GM18519 (cell line): ENCODE data around the gene PRELID1.
A peak's percentile ranks its signal among the peaks of the same experiment; 100 is the strongest.
"Not testable (repeated sequence)": the region's sequence is repeated elsewhere in the genome, so short reads cannot be mapped to it uniquely, and the experiment has no call there.

Source experiments
- ATAC-seq: cut with Tn5 transposase; IDR thresholded peaks from one replicate; pipeline ENCODE4 v1.9.1; 2021; ENCODE audit warnings: mild to moderate bottlenecking, moderate library complexity; ENCODE audit not compliant: unreplicated experiment, low FRiP score

Gene PRELID1

GRCh38 chr5:177303121-177303924 is at the start of gene PRELID1, which contains the start of gene RAB24:
Gene PRELID1 (plus strand): TSS chr5:177303799. CDS start chr5:177303986, 187 bp downstream.
Gene RAB24 (minus strand): TSS chr5:177303719. CDS start chr5:177303288, 431 bp downstream.
- peak; percentile 50 for ATAC-seq

- ATAC-seq, result no peak
These were observed 47.3 kb upstream of the PRELID1 start for GRCh38 chr5:177256296-177256695.

GRCh38 chr5:177258711-177259110 is 44.9 kb upstream of the PRELID1 start:
- ATAC-seq, result not testable (repeated sequence)

GRCh38 chr5:177260961-177261360 is 42.6 kb upstream of the PRELID1 start:
- ATAC-seq, result no peak

- ATAC-seq, result no peak
These were observed 42.1 kb upstream of the PRELID1 start for GRCh38 chr5:177261510-177261909.

- ATAC-seq, result no peak
These were observed 39.4 kb upstream of the PRELID1 start for GRCh38 chr5:177264178-177264577.

GRCh38 chr5:177265395-177265794 is 38.2 kb upstream of the PRELID1 start:
- ATAC-seq, result no peak

GRCh38 chr5:177269232-177269895 is 34.2 kb upstream of the PRELID1 start:
- ATAC-seq, result no peak

- no peak for ATAC-seq
These were observed 33.6 kb upstream of the PRELID1 start for GRCh38 chr5:177269976-177270375.

GRCh38 chr5:177270653-177271052 is 32.9 kb upstream of the PRELID1 start:
- no peak for ATAC-seq

- no peak for ATAC-seq
These were observed 32.5 kb upstream of the PRELID1 start for GRCh38 chr5:177271113-177271512.

GRCh38 chr5:177275883-177276282 is 27.7 kb upstream of the PRELID1 start:
- no peak for ATAC-seq

- no peak for ATAC-seq
These were observed 26.7 kb upstream of the PRELID1 start for GRCh38 chr5:177276886-177277285.

GRCh38 chr5:177288191-177288590 is 15.4 kb upstream of the PRELID1 start:
- ATAC-seq, result no peak

- no peak for ATAC-seq
These were observed 12.6 kb upstream of the PRELID1 start for GRCh38 chr5:177290816-177291596.

- no peak for ATAC-seq
These were observed 11.9 kb upstream of the PRELID1 start for GRCh38 chr5:177291735-177292134.

- ATAC-seq, result no peak
These were observed 9.6 kb upstream of the PRELID1 start for GRCh38 chr5:177293819-177294581.

GRCh38 chr5:177294632-177295031 is 9.0 kb upstream of the PRELID1 start:
- ATAC-seq, result no peak

- ATAC-seq, result no peak
These were observed 7.7 kb upstream of the PRELID1 start for GRCh38 chr5:177295924-177296323.

GRCh38 chr5:177296581-177296980 is 7.0 kb upstream of the PRELID1 start:
- no peak for ATAC-seq
